GM06990 (cell line): Measurements from ENCODE around the gene SLC25A51.

Source experiments
- DNase-seq: peaks from one replicate; pipeline ENCODE4 v3.0.0-alpha.2; 2011; ENCODE audit not compliant: insufficient read length; ENCODE audit errors: extremely low read depth
- H3K27me3 ChIP-seq: replicated peaks from 2 replicates; pipeline ENCODE4 v1.6.0; 2011; ENCODE audit warnings: low read length; ENCODE audit not compliant: control insufficient read depth, insufficient read depth
- H3K36me3 ChIP-seq: 2 replicates; pipeline ENCODE4 v1.5.1; 2011; ENCODE audit warnings: low read length; ENCODE audit not compliant: control insufficient read depth, insufficient read depth
- H3K4me3 ChIP-seq: replicated peaks from 2 replicates; pipeline ENCODE4 v1.5.1; 2011; ENCODE audit warnings: low read depth, mild to moderate bottlenecking, control low read depth, low read length
- TF ChIP-seq, protein P1 (sequence below): IDR thresholded peaks from 2 replicates; pipeline ENCODE4 v1.5.1; 2011; ENCODE audit warnings: low read length, control low read depth, mild to moderate bottlenecking, inconsistent platforms; ENCODE audit not compliant: insufficient read depth, poor library complexity, severe bottlenecking

Gene SLC25A51

DNA sequence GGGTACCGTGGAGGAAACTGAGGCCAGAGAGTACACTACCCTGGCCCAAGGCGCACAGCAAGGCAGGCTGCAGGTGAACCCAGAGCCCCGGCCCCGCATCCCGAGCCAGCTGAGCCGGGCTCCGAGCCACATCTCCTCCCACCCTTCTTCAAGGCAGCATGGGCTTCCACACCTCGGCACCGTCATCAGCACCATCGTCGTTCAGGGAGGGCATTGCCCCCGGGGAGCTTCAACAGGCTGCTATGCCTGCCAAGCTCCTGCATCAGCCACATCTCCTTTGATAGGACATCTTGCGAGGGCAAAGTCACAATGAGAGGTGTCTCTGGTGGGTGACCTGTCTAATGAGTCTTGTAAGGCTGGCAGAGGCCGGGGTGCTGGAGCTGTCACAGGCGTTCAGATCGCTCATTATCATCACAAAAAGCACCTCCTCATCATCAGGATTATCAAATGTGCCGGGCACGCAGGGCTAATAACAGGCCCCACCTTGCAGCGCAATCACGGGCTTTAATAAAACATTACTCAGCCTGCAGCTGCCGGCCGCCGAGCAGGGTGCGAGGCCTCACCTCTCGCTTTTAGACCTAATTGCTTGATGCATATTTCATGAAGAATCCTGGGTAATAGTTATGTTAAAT is 20.0 kb upstream of the SLC25A51 start:
- no peak for DNase-seq
- Histone ChIP-seq H3K36me3 (no peaks in the 10 kb centered on the region), H3K27me3 (no peaks in the 10 kb centered on the region), H3K4me3 (no peak overlapping the region)
- TF ChIP-seq, protein P1, sequence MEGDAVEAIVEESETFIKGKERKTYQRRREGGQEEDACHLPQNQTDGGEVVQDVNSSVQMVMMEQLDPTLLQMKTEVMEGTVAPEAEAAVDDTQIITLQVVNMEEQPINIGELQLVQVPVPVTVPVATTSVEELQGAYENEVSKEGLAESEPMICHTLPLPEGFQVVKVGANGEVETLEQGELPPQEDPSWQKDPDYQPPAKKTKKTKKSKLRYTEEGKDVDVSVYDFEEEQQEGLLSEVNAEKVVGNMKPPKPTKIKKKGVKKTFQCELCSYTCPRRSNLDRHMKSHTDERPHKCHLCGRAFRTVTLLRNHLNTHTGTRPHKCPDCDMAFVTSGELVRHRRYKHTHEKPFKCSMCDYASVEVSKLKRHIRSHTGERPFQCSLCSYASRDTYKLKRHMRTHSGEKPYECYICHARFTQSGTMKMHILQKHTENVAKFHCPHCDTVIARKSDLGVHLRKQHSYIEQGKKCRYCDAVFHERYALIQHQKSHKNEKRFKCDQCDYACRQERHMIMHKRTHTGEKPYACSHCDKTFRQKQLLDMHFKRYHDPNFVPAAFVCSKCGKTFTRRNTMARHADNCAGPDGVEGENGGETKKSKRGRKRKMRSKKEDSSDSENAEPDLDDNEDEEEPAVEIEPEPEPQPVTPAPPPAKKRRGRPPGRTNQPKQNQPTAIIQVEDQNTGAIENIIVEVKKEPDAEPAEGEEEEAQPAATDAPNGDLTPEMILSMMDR = no peak

DNA sequence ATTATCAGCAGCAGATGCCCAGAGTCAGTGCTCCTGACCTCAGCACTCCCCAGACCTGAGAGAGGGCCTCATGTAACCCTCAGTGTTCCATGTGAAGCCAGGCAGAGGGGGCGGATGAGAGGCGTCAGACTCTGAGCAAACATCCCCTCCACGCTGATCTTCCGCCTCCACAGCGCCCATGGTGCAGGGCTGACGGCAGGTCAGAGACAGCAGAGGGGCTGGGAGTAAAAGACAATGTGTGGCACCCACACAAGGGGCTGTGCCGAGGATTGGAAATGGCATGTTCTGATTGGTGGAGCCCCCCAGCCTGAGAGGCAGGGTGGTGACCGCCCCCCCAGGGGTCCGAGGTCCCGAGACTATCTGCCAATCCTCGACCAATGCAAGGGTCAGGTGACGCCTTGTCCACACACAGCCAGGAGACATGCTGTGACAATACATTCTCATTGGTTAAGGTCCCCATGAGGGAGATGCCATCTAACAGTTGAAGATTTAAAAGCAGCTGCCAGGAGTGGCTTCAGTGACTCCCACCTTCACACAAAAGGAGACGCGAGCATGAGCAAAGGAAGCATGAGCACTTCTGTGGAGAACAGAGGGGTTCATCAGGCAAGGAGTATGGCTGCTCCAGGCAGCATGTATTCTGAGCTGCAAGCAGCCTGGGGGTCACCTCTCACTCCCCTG is 19.3 kb upstream of the SLC25A51 start:
- TF ChIP-seq, protein P1 = no peak
- DNase-seq = no peak
- Histone ChIP-seq H3K27me3 (no peaks in the 10 kb centered on the region), H3K36me3 (no peaks in the 10 kb centered on the region), H3K4me3 (no peak overlapping the region)

DNA sequence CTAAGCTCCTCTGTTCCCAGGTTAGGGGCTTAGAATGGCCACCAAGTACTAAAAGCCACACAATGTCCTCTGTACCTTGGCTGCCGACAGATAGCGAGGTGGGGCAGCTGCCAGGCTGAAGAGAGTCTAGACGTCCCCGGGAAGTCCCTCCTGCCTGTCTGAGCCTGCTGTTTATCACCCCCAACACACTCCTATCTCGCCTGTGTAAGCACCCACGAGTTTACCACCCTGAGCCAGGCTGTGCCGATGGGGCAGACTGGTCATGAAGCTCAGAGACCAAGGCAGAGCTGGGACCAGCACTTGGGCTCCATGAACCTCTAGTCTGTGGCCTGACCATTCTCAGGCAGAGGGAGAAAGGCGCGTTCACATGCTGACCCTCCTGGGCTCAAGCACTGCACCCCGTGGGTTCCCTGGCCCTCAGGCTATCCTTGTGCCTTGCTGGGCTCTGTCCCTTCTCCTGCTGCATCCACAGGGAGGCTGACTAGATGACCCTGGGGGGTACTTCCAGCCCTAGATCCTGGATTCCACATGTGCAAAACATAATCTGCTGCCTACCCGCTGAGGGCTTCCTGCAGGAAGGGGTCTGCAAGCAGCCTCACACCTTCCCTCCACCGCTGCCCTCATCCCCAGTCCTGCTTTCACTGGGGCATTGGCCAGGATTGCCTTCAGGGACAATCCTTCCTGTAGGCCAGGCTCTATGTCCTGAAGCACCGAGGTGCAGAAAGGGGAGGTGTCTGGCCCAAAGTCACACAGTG is 18.6 kb upstream of the SLC25A51 start:
- Histone ChIP-seq H3K27me3 (no peaks in the 10 kb centered on the region), H3K36me3 (no peaks in the 10 kb centered on the region; the same call in 1 of the 2 replicates), H3K4me3 (no peak overlapping the region)
- no peak for DNase-seq
- TF ChIP-seq, protein P1 = no peak

DNA sequence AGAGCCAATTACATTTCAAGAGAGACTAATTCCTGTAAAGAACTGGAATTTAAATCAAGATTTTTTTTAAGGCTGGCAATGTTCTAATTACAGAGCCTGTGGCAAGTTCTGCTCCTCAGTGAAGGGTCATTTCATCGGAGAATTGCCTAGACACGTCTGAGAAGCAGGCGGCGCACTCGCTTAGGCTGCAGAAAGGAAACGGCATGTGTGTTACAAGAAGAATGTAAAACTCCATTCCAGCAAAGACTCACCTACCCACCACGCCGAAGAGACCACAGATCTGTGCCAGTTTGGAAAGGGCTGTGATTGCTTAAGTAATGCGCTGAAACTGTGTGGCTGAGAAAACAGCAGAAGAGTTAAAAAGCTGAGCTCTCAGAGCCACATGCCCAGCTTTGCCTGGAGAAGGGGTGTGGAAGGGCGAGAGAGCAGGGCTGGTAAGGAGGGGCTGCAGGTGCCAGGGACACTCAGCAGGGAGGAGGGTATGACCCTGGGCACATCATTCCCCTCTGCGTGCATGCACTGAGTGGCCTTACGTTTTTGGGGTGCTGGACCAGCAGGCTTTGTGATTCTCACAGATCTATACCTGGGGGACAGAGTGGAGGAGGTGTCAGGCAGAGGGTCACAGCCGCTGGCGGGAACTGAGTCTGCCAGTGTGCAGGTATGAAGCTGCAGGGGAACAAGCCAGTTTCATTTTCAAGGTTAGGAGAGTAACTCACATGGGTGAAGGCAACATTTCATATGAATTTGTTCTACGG is 17.8 kb upstream of the SLC25A51 start:
- TF ChIP-seq, protein P1 = no peak
- no peaks in the 10 kb centered on the region for H3K27me3 ChIP-seq
- no peak for DNase-seq
- no peak overlapping the region for H3K4me3 ChIP-seq
- no peaks in the 10 kb centered on the region; the same call in 1 of the 2 replicates for H3K36me3 ChIP-seq

DNA sequence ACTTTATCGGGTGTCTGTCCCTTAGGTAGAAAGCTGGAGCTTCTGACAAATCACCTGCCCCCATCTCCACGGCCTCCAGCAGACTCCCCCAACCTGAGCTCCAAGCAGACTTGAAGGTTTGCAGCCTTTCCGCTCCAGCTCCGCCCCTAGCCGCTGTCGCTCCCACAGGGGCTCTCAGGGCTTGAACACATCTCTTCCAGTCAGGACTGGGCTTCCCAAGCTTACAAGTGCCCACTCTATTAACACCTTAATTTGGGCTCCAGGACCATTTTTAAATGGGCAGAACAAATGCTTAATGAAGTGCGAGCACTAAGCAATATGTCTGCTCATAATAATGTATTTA is 17.2 kb upstream of the SLC25A51 start:
- DNase-seq = no peak
- H3K36me3 ChIP-seq = no peaks in the 10 kb centered on the region; the same call in 1 of the 2 replicates
- H3K27me3 ChIP-seq = no peaks in the 10 kb centered on the region
- no peak overlapping the region for H3K4me3 ChIP-seq
- TF ChIP-seq, protein P1 = no peak
